NCI-H146 (cell line): Measurements from ENCODE around the gene CBFA2T3.

Experiments used
- DNase-seq: peaks from one replicate; lab custom pipeline; 2025; lab: John Stamatoyannopoulos, UW

CBFA2T3 gene

DNA sequence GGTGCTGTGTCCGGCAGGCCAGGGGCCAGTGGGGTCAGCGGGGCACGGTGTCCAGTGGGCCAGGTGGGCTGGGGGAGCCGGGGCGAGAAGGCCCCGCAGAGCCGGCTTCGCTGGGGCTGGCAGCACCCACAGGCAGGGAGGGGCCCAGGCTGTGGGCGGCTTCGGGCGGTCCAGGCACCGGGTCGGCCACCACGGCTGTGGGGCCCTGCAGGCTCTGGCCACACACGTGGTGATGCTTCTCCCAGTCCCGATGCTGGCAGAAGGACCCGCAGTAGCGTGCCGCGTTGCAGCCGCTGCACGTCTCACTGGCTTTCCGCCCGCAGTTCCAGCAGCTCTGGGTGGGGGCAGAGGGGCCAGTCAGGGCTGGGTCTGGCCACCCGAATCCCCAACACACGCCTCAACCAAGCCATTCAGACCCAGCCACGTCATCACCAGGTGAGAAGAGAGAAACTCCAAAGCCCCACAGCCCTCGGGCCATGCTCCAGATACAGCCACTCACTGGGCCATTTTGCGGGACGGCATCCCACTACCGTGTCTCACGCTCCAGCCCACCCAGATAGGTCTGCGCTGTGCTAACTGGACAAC lies 100.0 kb downstream of the CBFA2T3 start:
- no peak for DNase-seq

GRCh38 chr16:88875703-88876234 lies 101.2 kb downstream of the CBFA2T3 start:
- DNase-seq, result no peak

DNA sequence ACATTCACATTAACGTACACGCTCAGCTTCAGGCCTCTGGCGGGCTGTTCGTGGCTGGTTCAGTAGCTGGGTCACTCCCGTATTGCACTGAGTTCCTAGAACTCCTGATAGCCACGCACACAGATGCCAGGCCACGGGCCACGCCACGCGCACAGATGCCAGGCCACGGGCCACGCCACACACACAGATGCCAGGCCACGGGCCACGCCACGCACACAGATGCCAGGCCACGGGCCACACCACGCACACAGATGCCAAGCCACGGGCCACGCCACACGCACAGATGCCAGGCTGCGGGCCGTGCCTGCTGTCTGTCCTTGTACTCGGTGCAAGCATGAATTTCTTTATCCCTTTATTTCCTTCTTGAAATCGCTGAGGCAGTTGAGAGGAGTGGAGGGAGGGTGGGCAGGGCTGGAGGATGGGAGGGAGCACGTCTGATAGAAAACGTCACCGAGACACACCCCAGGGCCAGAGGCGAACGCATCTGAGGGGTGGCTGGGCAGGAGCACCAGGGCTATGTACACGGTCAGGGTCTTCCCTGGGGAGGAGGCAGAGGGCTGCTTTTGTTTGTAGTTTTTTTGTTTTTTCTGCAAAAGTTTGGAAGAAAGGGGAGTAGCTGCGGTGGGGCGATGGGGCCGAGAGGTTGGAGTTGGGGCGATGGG lies 101.9 kb downstream of the CBFA2T3 start:
- no peak for DNase-seq

- no peak for DNase-seq
These were observed 104.2 kb downstream of the CBFA2T3 start for GRCh38 chr16:88872650-88873331.

DNA sequence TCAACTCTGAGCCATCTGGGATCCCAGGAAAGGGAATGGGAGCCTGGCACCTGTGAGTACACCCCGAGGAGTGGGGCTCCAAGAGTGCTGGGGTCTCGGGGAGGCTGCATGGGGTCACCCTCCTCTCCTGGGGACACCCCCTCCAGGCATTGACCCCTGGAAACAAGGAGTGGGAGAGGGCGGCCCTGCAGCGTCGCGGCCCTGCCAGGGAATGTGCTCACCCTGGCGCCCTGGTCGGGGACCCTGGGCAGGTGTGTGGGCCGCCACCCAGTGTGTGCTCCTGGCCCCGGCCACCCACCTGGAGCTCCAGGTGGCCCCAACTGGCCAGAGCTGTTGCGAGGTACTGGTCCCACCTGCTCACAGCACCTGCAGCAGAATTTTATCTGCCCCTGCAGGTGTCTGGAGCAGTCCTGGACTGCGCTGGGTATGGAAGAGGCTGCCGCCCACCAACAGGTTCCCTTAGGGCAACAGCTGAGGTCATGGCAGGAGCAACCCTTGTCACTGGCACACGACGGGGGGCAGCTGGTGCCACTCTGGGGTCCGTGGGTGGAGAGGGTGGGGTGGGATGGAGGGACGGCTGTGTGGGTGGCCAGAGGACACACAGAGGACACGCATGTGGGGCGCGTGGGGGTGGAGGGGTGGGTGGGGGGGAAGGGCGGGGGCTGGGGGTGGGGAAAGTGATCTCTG lies 105.1 kb downstream of the CBFA2T3 start:
- DNase-seq, result no peak

GRCh38 chr16:88871349-88871702 lies 105.7 kb downstream of the CBFA2T3 start:
- no peak for DNase-seq

GRCh38 chr16:88870608-88871348 lies 106.2 kb downstream of the CBFA2T3 start:
- DNase-seq, result no peak

- no peak for DNase-seq
These were observed 107.4 kb downstream of the CBFA2T3 start for GRCh38 chr16:88869673-88869980.

DNA sequence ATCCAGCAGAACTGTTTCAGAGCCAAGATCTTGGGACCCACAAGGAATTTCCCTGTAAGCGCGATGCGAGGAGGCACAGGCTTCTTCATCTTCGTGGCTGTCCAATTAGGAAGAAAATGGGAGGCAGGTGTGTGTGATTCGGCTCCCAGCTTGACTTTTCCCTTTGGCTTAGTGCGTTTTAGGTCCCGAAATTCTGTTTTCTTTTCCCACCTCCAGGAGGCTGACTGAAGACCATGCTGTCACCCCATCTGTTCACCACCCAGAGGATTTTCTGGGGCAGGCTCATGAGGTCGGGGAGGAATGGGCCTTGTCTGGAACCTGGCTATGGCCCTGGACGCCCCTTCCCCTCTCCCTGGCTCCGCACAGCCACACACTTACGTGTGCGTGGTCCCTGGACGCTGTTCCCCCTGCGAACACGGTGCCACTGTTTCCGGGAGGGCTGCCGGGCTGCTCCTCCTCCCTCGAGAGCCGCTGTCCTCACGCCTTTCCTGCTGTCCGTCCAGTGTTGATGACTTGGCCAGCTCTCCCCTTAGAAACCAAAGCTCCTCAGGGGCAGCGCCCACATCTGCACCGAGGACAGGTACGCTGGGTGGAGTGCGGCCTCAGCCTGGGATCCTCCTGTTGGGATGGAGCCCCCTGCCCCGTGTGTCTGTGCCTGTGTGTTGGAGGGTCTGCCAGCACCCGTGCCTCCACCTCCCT lies 107.9 kb downstream of the CBFA2T3 start:
- no peak for DNase-seq

DNA sequence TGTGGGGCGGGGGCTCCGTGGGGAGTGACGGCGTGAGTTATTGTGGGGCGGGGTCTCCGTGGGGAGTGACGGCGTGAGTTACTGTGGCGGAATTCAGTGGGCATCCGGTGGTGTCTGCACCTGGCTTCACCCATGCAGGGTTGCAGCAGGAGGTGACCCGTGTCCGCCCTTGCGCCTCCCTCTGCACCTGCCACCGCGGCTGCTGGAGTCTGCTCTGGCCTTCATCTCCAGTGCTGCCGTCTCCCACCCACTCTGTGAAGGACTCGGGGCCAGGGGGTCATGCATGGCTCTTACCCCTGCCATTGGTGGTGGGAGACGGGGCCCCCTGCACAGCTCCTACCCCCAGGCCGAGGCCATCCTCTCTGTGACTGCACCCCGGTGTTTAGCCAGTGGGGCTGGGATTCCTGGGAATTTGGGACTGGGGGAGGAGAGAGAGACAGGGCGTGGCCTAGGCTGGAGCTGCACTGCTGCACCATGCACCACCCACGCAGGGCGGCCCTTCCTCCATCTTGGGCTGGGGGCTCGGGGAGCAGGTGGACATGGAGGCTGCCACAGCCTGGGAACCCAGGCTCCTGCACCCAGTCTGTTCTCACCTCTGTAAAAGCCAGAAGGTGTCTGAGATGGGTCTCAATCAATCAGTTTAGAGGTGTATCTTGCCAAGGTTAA lies 109.3 kb downstream of the CBFA2T3 start:
- peak; percentile 55 for DNase-seq

- no peak for DNase-seq
These were observed 110.7 kb downstream of the CBFA2T3 start, which contains the start of gene PABPN1L for GRCh38 chr16:88866151-88866920. PABPN1L (minus strand) TSS chr16:88866660; CDS start chr16:88866606, 54 bp downstream.

DNA sequence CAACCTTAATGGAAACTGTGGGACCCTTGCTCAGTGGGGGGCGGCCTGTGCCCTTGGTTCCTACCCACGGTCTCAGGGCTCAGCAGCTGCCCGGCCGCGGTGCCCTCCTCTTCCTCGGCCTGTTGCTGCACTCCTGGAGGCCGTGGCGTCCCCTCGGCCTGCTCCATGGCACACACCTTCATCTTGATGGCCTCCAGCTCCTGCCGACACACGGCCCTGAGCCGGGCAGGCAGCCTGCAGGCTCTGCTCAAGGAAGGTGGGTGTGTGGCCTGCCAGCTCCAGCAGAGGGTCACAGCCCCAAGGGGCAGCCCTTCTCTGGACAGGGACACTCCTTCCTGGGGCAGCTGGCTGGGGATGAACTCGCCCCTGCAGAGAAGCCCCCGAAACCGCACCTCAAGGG lies 111.3 kb downstream of the CBFA2T3 start:
- DNase-seq, result no peak

GRCh38 chr16:88865310-88865709 lies 111.7 kb downstream of the CBFA2T3 start:
- DNase-seq, result no peak

DNA sequence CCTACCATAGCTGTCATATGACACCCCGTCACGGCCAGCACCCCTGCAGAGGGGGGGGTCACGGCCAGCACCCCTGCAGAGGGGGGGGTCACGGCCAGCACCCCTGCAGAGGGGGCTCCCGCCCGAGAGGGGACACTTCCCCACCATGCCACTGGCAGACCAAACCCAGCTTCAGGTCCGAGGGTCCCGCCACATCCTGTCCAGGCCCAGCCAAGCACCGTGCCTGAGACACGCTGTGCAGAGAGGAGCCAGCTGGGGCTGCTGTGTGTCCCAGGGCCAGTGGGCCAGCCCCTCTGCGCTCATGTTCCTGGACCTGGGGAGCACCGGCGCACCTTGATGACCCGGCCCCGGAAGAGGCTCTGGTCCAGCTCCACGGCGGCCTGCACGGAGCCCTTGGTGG lies 112.5 kb downstream of the CBFA2T3 start:
- DNase-seq, result no peak

- DNase-seq, result no peak
These were observed 112.9 kb downstream of the CBFA2T3 start for GRCh38 chr16:88864099-88864498.

- no peak for DNase-seq
These were observed 113.6 kb downstream of the CBFA2T3 start for GRCh38 chr16:88863426-88863825.

DNA sequence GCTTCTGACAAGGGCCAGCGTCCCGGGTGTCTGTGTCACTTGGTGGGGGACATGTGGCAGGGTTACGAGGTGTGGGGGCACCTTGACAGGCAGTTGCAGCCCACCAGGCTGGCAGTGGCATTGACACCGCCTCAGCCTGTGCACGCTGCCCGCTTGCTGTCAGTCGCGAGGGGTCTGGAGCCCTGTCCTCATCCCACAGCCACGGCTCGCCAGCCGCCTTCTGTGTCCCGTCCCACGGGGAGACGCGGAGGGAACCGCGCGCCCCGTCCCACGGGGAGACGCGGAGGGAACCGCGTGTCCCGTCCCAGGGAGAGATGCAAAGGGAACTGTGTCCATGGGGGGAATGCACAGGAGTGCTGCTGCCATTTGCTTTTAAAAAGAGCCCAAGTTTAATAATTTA lies 114.0 kb downstream of the CBFA2T3 start:
- DNase-seq, result no peak

DNA sequence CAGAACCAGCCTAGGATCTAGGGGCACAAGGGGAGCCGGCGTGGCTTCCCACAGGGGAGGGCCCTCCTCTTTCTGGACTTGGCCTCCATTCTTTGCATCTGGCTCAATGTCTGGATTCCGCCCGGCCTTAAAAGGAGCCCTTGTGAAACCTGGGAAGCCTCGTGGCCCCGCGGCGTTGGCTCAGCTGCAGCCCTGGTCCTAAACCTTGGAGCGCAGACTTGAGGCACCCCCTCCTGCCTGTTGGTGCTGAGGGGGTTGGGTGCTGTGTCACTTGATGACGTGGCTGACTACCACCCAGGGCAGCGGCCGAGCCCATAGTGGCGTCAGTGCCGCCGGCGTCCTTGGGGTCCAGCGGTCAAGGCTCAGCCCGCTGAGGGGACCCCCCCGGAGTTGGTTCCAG lies 115.6 kb downstream of the CBFA2T3 start:
- DNase-seq, result no peak

- DNase-seq, result no peak
These were observed 117.5 kb downstream of the CBFA2T3 start for GRCh38 chr16:88859381-88860091.
